Liver (tissue), 9 donors: Measurements from ENCODE around the gene KIF26A. TPM values are rescaled to one million over a fixed set of nuclear protein-coding genes. Genes with fewer than 3 reads are reported as not detected.

Source experiments
- DNase-seq: peaks from one replicate; pipeline ENCODE4 v3.0.0-alpha.2; 2017; ENCODE audit warnings: low spot score
- H3K27ac ChIP-seq, 2 donors: one replicate each; pipeline ENCODE4 v1.7.0; 2013; ENCODE audit warnings: inconsistent platforms in 2 of 2, low read length in 2 of 2, control low read depth in 1 of 2, low read depth in 1 of 2, mild to moderate bottlenecking in 1 of 2
- H3K27me3 ChIP-seq, 4 donors: one replicate each; pipeline versions ENCODE4 v1.6.1 to v1.7.0; 2013; ENCODE audit warnings: low read length in 3 of 4, inconsistent platforms in 1 of 4, mild to moderate bottlenecking in 1 of 4, moderate library complexity in 1 of 4; ENCODE audit not compliant: control insufficient read depth in 4 of 4, insufficient read depth in 4 of 4
- H3K36me3 ChIP-seq, 4 donors: one replicate each; pipeline versions ENCODE4 v1.6.1 to v1.7.0; 2013; ENCODE audit warnings: low read length in 3 of 4, mild to moderate bottlenecking in 3 of 4, low read depth in 1 of 4, moderate library complexity in 1 of 4; ENCODE audit not compliant: control insufficient read depth in 4 of 4, insufficient read depth in 3 of 4
- H3K4me1 ChIP-seq, 4 donors: one replicate each; pipeline versions ENCODE4 v1.6.1 to v1.7.0; 2013; ENCODE audit warnings: low read length in 3 of 4, mild to moderate bottlenecking in 3 of 4, moderate library complexity in 1 of 4; ENCODE audit not compliant: control insufficient read depth in 4 of 4, insufficient read depth in 4 of 4
- H3K4me3 ChIP-seq, 3 donors: one replicate each; pipeline versions ENCODE4 v1.6.1 to v1.7.0; 2013; ENCODE audit warnings: low read length in 3 of 3, control low read depth in 1 of 3, low read depth in 1 of 3, mild to moderate bottlenecking in 1 of 3
- H3K9ac ChIP-seq, 2 donors: one replicate each; pipeline ENCODE4 v1.7.0; 2013; ENCODE audit warnings: low read length in 2 of 2, mild to moderate bottlenecking in 2 of 2, moderate library complexity in 2 of 2, control low read depth in 1 of 2, low read depth in 1 of 2
- H3K9me3 ChIP-seq, 4 donors: one replicate each; pipeline versions ENCODE4 v1.6.1 to v1.7.0; 2013; ENCODE audit warnings: low read length in 3 of 4; ENCODE audit not compliant: control insufficient read depth in 4 of 4
- ATF3 ChIP-seq: IDR thresholded peaks from 2 replicates; pipeline ENCODE4 v1.6.1; 2016; ENCODE audit warnings: antibody characterized with exemption
- CTCF ChIP-seq: fragments of 150-350 bp; IDR thresholded peaks from 2 replicates; pipeline ENCODE4 v1.5.1; 2017; ENCODE audit warnings: improper control_type of control experiment, low read depth, low read length; ENCODE audit not compliant: missing input control
- EGR1 ChIP-seq, 2 donors: IDR thresholded peaks; 2 replicates each; pipeline ENCODE4 v1.6.1; 2016 to 2018; ENCODE audit warnings: antibody characterized with exemption in 2 of 2, low read depth in 2 of 2
- FOXA1 ChIP-seq: IDR thresholded peaks from 2 replicates; pipeline ENCODE4 v1.6.1; 2016; ENCODE audit warnings: antibody characterized with exemption
- FOXA2 ChIP-seq: IDR thresholded peaks from 2 replicates; pipeline ENCODE4 v1.6.1; 2016; ENCODE audit warnings: antibody characterized with exemption
- GABPA ChIP-seq, 2 donors: IDR thresholded peaks in 1 of 2; conservative IDR thresholded peaks in 1 of 2; 2 replicates each; pipeline ENCODE4 v1.6.1; 2016; ENCODE audit warnings: antibody characterized with exemption in 2 of 2, mild to moderate bottlenecking in 1 of 2, moderate library complexity in 1 of 2
- HNF4A ChIP-seq, 2 donors: conservative IDR thresholded peaks; 2 replicates each; pipeline ENCODE4 v1.6.1; 2016; ENCODE audit warnings: antibody characterized with exemption in 2 of 2, mild to moderate bottlenecking in 2 of 2
- HNF4G ChIP-seq: IDR thresholded peaks from 2 replicates; pipeline ENCODE4 v1.6.1; 2016; ENCODE audit warnings: antibody characterized with exemption
- JUND ChIP-seq, 2 donors: IDR thresholded peaks; 2 replicates each; pipeline ENCODE4 v1.6.1; 2016; ENCODE audit warnings: antibody characterized with exemption in 2 of 2
- MAX ChIP-seq: IDR thresholded peaks from 2 replicates; pipeline ENCODE4 v1.6.1; 2016; ENCODE audit warnings: antibody characterized with exemption
- NR2F2 ChIP-seq: IDR thresholded peaks from 2 replicates; pipeline ENCODE4 v1.6.1; 2016; ENCODE audit warnings: antibody characterized with exemption
- REST ChIP-seq: IDR thresholded peaks from 2 replicates; pipeline ENCODE4 v1.6.1; 2016; ENCODE audit warnings: antibody characterized with exemption, mild to moderate bottlenecking
- RXRA ChIP-seq, 2 donors: IDR thresholded peaks; 2 replicates each; pipeline ENCODE4 v1.6.1; 2017 to 2018; ENCODE audit warnings: antibody characterized with exemption in 2 of 2, mild to moderate bottlenecking in 1 of 2
- SP1 ChIP-seq: IDR thresholded peaks from 2 replicates; pipeline ENCODE4 v1.6.1; 2018; ENCODE audit warnings: antibody characterized with exemption, mild to moderate bottlenecking
- TAF1 ChIP-seq: conservative IDR thresholded peaks from 2 replicates; pipeline ENCODE4 v1.6.1; 2016; ENCODE audit warnings: antibody characterized with exemption, mild to moderate bottlenecking
- YY1 ChIP-seq: IDR thresholded peaks from 2 replicates; pipeline ENCODE4 v1.6.1; 2016; ENCODE audit warnings: antibody characterized with exemption, mild to moderate bottlenecking
- ZBTB33 ChIP-seq: IDR thresholded peaks from 2 replicates; pipeline ENCODE4 v1.6.1; 2016; ENCODE audit warnings: antibody characterized with exemption
- WGBS: extraction: QIAGEN DNeasy Blood & Tissue Kit; methylation state at CpG from one replicate; pipeline ENCODE4 v1.1.7; 2013; 5-methylcytosine and 5-hydroxymethylcytosine counted together
- polyA plus RNA-seq, 2 donors: library from polyadenylated mRNA; stranded (reverse) in 1 of 2; unstranded in 1 of 2; fragments of 200-250 nt in 1 of 2; fragments of >200 nt in 1 of 2; fragmentation: Nextera tagmentation in 1 of 2; extraction: Ambion mirVana in 1 of 2; gene quantifications; one replicate each; pipeline versions ENCODE4 v1.2.1 to v1.2.3, GENCODE V29; 2013 to 2015
- total RNA-seq, 2 donors: library from RNA; depleted of rRNA; stranded (reverse); fragments of >200 nt; gene quantifications; one replicate each; pipeline ENCODE4 v1.2.3, GENCODE V29; 2014
- donor health status: healthy.
- donor health status: healthy.
- donor health status: healthy.
- donor health status: healthy.
- donor health status: healthy.

The KIF26A gene
- total and polyA plus RNA-seq, 4 donors, result 0.07 to 10.2 (median 1.3) TPM

GRCh38 chr14:104125011-104125410 lies 13.4 kb upstream of the KIF26A start:
- Histone ChIP-seq H3K9me3 (peaks cover 3 to 14% (median 5%) of the 10 kb centered on the region in 4 donors), H3K27me3 (no peaks in the 10 kb centered on the region), H3K27ac (no peak overlapping the region), H3K9ac (no peak overlapping the region), H3K36me3 (no peaks in the 10 kb centered on the region), H3K4me3 (no peak overlapping the region), H3K4me1 (no peaks in the 10 kb centered on the region)
- DNase-seq, result no peak
- 80% methylated on average over 4 of the region's 4 CpGs for WGBS
- TF ChIP-seq YY1, result no peak
- no peak for TF ChIP-seq CTCF
- TF ChIP-seq HNF4G, result no peak
- TF ChIP-seq NR2F2, result no peak
- TF ChIP-seq MAX, result no peak
- TF ChIP-seq REST, result no peak
- no peak for TF ChIP-seq ATF3

- TF ChIP-seq HNF4A (conservative IDR thresholded peaks at IDR 0.05) (no peak), FOXA1 (no peak), JUND (IDR thresholded peaks at IDR 0.05) (no peak), GABPA (IDR thresholded peaks at IDR 0.05 in 1 of 2, conservative IDR thresholded peaks at IDR 0.05 in 1 of 2) (no peak), FOXA2 (no peak), NR2F2 (no peak), TAF1 (no peak), ZBTB33 (no peak), MAX (no peak), HNF4G (no peak), CTCF (no peak), RXRA (IDR thresholded peaks at IDR 0.05) (no peak), EGR1 (IDR thresholded peaks at IDR 0.05; ENCODE audit: low read depth in 2 of 2) (no peak), SP1 (no peak), YY1 (no peak), REST (no peak), ATF3 (no peak)
- 95% methylated on average over 2 of the region's 2 CpGs for WGBS
- no peak overlapping the region for H3K27ac ChIP-seq
- no peaks in the 10 kb centered on the region for H3K27me3 ChIP-seq
- peaks cover 3 to 14% (median 5%) of the 10 kb centered on the region in 4 donors for H3K9me3 ChIP-seq
- no peaks in the 10 kb centered on the region for H3K4me1 ChIP-seq
- no peak overlapping the region for H3K9ac ChIP-seq
- DNase-seq, result no peak
- H3K36me3 ChIP-seq, result no peaks in the 10 kb centered on the region
- no peak overlapping the region for H3K4me3 ChIP-seq
Measured at GRCh38 chr14:104126753-104127152, 11.6 kb upstream of the KIF26A start.
